ENCODE measurements around the gene CLEC16A. TPM values are rescaled to one million over a fixed set of nuclear protein-coding genes. Genes with fewer than 3 reads are reported as not detected.
"Not testable (repeated sequence)": the region's sequence is repeated elsewhere in the genome, so short reads cannot be mapped to it uniquely, and the experiment has no call there.

CLEC16A gene
- total RNA-seq, 1 donor from 2014 or later, result 14.6 TPM

GRCh38 chr16:11098601-11099390, 154.4 kb downstream of the CLEC16A start:
- H3K27me3 ChIP-seq (ENCODE audit: control insufficient read depth in 3 of 3, insufficient read depth in 3 of 3, low read length in 3 of 3), result no peaks in the 10 kb centered on the region
- peaks cover 13 to 27% (median 24%) of the 10 kb centered on the region in 3 donors for H3K4me1 ChIP-seq (ENCODE audit: control insufficient read depth in 3 of 3, insufficient read depth in 3 of 3, low read length in 3 of 3)
- no peak overlapping the region for H3K9ac ChIP-seq (ENCODE audit: low read depth in 1 of 3, low read length in 3 of 3)
- no peaks in the 10 kb centered on the region for H3K9me3 ChIP-seq (ENCODE audit: control insufficient read depth in 3 of 3, low read length in 3 of 3)
- no peak overlapping the region for H3K27ac ChIP-seq (ENCODE audit: low read depth, low read length)
- no peaks in the 10 kb centered on the region for H3K36me3 ChIP-seq (ENCODE audit: control insufficient read depth in 3 of 3, insufficient read depth in 3 of 3, low read length in 3 of 3)
- no peak overlapping the region for H3K4me3 ChIP-seq (ENCODE audit: low read length in 3 of 3)

- Histone ChIP-seq H3K9ac (ENCODE audit: low read depth in 1 of 3, low read length in 3 of 3) (peak overlapping the region in 1 of 3 donors; percentile 25), H3K27me3 (ENCODE audit: control insufficient read depth in 3 of 3, insufficient read depth in 3 of 3, low read length in 3 of 3) (no peaks in the 10 kb centered on the region), H3K9me3 (ENCODE audit: control insufficient read depth in 3 of 3, low read length in 3 of 3) (no peaks in the 10 kb centered on the region), H3K27ac (ENCODE audit: low read depth, low read length) (peak overlapping the region; percentile 40), H3K4me1 (ENCODE audit: control insufficient read depth in 3 of 3, insufficient read depth in 3 of 3, low read length in 3 of 3) (peaks cover 17 to 32% (median 28%) of the 10 kb centered on the region in 3 donors), H3K36me3 (ENCODE audit: control insufficient read depth in 3 of 3, insufficient read depth in 3 of 3, low read length in 3 of 3) (no peaks in the 10 kb centered on the region), H3K4me3 (ENCODE audit: low read length in 3 of 3) (no peak overlapping the region)
These were observed 155.4 kb downstream of the CLEC16A start for GRCh38 chr16:11099672-11100205.

- Histone ChIP-seq H3K27ac (ENCODE audit: low read depth, low read length) (peak overlapping the region; percentile 40), H3K27me3 (ENCODE audit: control insufficient read depth in 3 of 3, insufficient read depth in 3 of 3, low read length in 3 of 3) (no peaks in the 10 kb centered on the region), H3K9me3 (ENCODE audit: control insufficient read depth in 3 of 3, low read length in 3 of 3) (no peaks in the 10 kb centered on the region), H3K4me3 (ENCODE audit: low read length in 3 of 3) (no peak overlapping the region), H3K36me3 (ENCODE audit: control insufficient read depth in 3 of 3, insufficient read depth in 3 of 3, low read length in 3 of 3) (no peaks in the 10 kb centered on the region), H3K9ac (ENCODE audit: low read depth in 1 of 3, low read length in 3 of 3) (peak overlapping the region in 2 of 3 donors; percentile 25 to 40), H3K4me1 (ENCODE audit: control insufficient read depth in 3 of 3, insufficient read depth in 3 of 3, low read length in 3 of 3) (peaks cover 22 to 38% (median 33%) of the 10 kb centered on the region in 3 donors)
These were observed 155.9 kb downstream of the CLEC16A start for GRCh38 chr16:11100239-11100750.

- H3K36me3 ChIP-seq (ENCODE audit: control insufficient read depth in 3 of 3, insufficient read depth in 3 of 3, low read length in 3 of 3), result no peaks in the 10 kb centered on the region
- H3K27ac ChIP-seq (ENCODE audit: low read depth, low read length), result no peak overlapping the region
- H3K4me1 ChIP-seq (ENCODE audit: control insufficient read depth in 3 of 3, insufficient read depth in 3 of 3, low read length in 3 of 3), result peaks cover 29 to 45% (median 40%) of the 10 kb centered on the region in 3 donors
- H3K4me3 ChIP-seq (ENCODE audit: low read length in 3 of 3), result no peak overlapping the region
- no peak overlapping the region for H3K9ac ChIP-seq (ENCODE audit: low read depth in 1 of 3, low read length in 3 of 3)
- no peaks in the 10 kb centered on the region for H3K9me3 ChIP-seq (ENCODE audit: control insufficient read depth in 3 of 3, low read length in 3 of 3)
- H3K27me3 ChIP-seq (ENCODE audit: control insufficient read depth in 3 of 3, insufficient read depth in 3 of 3, low read length in 3 of 3), result no peaks in the 10 kb centered on the region
These were observed 156.9 kb downstream of the CLEC16A start for GRCh38 chr16:11101283-11101682.

DNA sequence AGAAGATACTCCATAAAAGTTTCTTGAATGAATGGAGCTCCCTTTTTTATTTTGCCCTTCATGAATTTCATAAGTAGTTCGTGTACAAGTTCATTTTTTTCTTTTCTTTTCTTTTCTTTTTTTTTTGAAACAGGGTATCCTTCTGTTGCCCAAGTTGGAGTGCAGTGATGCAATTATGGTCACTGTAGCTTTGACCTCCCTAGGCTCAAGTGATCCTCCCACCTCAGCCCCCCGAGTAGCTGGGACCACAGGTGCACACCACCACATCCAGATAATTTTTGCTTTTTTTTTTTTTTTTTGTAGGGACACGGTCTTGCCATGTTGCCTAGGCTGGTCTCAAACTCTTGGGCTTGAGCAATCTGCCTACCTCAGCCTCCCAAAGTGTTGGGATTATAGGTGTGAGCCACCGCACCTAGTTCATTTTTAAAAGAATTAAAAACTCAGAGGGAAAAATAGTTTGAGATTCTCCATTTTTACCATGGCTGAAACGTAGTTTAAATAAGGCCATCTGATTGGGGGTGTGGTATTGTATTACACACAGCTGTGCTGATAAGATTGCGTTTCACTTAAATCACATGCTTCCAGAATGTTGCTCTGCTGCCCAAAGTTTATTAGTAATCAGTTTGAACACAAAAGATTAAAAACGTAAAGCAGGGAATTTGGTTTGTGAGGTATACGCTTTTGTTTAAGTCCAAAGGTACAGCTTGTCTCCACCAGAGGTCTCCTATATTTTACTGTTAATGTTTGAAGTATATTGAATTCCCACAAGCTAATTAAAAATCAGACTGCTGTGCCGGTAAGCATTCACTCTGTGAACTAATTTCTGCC, 157.5 kb downstream of the CLEC16A start:
- Histone ChIP-seq H3K4me1 (ENCODE audit: control insufficient read depth in 3 of 3, insufficient read depth in 3 of 3, low read length in 3 of 3) (peaks cover 29 to 45% (median 40%) of the 10 kb centered on the region in 3 donors), H3K9me3 (ENCODE audit: control insufficient read depth in 3 of 3, low read length in 3 of 3) (no peaks in the 10 kb centered on the region), H3K4me3 (ENCODE audit: low read length in 3 of 3) (no peak overlapping the region), H3K36me3 (ENCODE audit: control insufficient read depth in 3 of 3, insufficient read depth in 3 of 3, low read length in 3 of 3) (no peaks in the 10 kb centered on the region), H3K27ac (ENCODE audit: low read depth, low read length) (no peak overlapping the region), H3K27me3 (ENCODE audit: control insufficient read depth in 3 of 3, insufficient read depth in 3 of 3, low read length in 3 of 3) (no peaks in the 10 kb centered on the region), H3K9ac (ENCODE audit: low read depth in 1 of 3, low read length in 3 of 3) (no peak overlapping the region)

GRCh38 chr16:11102523-11102898, 158.1 kb downstream of the CLEC16A start:
- Histone ChIP-seq H3K4me1 (ENCODE audit: control insufficient read depth in 3 of 3, insufficient read depth in 3 of 3, low read length in 3 of 3) (peaks cover 29 to 45% (median 40%) of the 10 kb centered on the region in 3 donors), H3K27me3 (ENCODE audit: control insufficient read depth in 3 of 3, insufficient read depth in 3 of 3, low read length in 3 of 3) (no peaks in the 10 kb centered on the region), H3K9me3 (ENCODE audit: control insufficient read depth in 3 of 3, low read length in 3 of 3) (no peaks in the 10 kb centered on the region), H3K36me3 (ENCODE audit: control insufficient read depth in 3 of 3, insufficient read depth in 3 of 3, low read length in 3 of 3) (no peaks in the 10 kb centered on the region), H3K4me3 (ENCODE audit: low read length in 3 of 3) (no peak overlapping the region), H3K27ac (ENCODE audit: low read depth, low read length) (no peak overlapping the region), H3K9ac (ENCODE audit: low read depth in 1 of 3, low read length in 3 of 3) (no peak overlapping the region)

GRCh38 chr16:11103301-11103700, 158.9 kb downstream of the CLEC16A start:
- H3K9ac ChIP-seq (ENCODE audit: low read depth in 1 of 3, low read length in 3 of 3); H3K36me3 ChIP-seq (ENCODE audit: control insufficient read depth in 3 of 3, insufficient read depth in 3 of 3, low read length in 3 of 3); H3K4me3 ChIP-seq (ENCODE audit: low read length in 3 of 3); H3K27ac ChIP-seq (ENCODE audit: low read depth, low read length); H3K27me3 ChIP-seq (ENCODE audit: control insufficient read depth in 3 of 3, insufficient read depth in 3 of 3, low read length in 3 of 3); H3K9me3 ChIP-seq (ENCODE audit: control insufficient read depth in 3 of 3, low read length in 3 of 3): not testable (repeated sequence)
- H3K4me1 ChIP-seq (ENCODE audit: control insufficient read depth in 3 of 3, insufficient read depth in 3 of 3, low read length in 3 of 3), result peaks cover 25 to 45% (median 37%) of the 10 kb centered on the region in 3 donors

DNA sequence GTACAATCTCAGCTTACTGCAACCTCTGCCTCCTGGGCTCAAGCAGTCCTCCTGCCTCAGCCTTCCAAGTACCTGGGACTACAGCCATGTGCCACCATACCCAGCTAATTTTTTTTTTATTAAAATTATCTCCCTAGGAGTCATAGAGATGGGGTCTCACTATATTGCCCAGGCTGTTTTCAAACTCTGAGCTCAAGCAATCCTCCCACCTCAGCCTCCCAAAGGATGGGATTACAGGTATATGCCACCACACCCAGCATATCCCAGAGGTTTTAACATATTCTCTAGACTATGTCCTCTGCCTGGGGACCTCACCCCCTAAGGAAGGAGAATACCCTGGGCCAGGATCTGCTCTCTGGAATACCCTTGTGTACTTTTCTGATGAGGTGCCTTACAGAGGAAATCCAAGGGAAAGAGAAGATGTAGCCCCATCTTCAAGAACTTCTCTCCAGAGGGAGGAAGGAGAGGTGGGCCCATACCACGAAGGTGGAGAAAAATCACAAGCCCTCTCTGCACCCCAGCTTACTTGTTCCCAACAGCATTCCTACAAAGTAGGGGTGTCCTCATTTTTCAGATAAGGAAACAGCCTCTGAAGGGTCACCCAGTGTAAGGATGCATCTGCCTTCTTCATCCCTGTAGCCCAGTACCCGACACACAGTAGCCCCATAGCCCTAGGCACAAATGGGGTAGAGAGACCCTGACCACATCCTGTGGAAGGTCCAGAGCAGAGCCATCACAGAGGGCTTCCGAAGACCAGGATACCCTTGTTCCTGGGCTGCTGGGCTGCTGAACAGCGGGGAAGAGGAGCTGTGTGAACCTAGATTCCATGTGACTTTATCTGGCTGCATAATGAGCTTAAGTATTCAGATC, 160.0 kb downstream of the CLEC16A start:
- H3K27ac ChIP-seq (ENCODE audit: low read depth, low read length), result no peak overlapping the region
- H3K4me1 ChIP-seq (ENCODE audit: control insufficient read depth in 3 of 3, insufficient read depth in 3 of 3, low read length in 3 of 3), result peaks cover 25 to 45% (median 34%) of the 10 kb centered on the region in 3 donors
- no peaks in the 10 kb centered on the region for H3K27me3 ChIP-seq (ENCODE audit: control insufficient read depth in 3 of 3, insufficient read depth in 3 of 3, low read length in 3 of 3)
- no peaks in the 10 kb centered on the region for H3K9me3 ChIP-seq (ENCODE audit: control insufficient read depth in 3 of 3, low read length in 3 of 3)
- H3K36me3 ChIP-seq (ENCODE audit: control insufficient read depth in 3 of 3, insufficient read depth in 3 of 3, low read length in 3 of 3), result peaks cover 0 to 3% (median 0%) of the 10 kb centered on the region in 3 donors
- no peak overlapping the region for H3K9ac ChIP-seq (ENCODE audit: low read depth in 1 of 3, low read length in 3 of 3)
- peak overlapping the region in 1 of 3 donors; percentile 22 for H3K4me3 ChIP-seq (ENCODE audit: low read length in 3 of 3)

Data from skeletal muscle tissue (tissue), 4 donors.